HCT116 (cell line): ENCODE results near the gene PRR3. TPM values are rescaled to one million over a fixed set of nuclear protein-coding genes. Genes with fewer than 3 reads are reported as not detected.
A peak's percentile ranks its signal among the peaks of the same experiment; 100 is the strongest.

Experiments
- ATAC-seq: fragments of 200-7000 bp; cut with Tn5 transposase; 2 replicates; pipeline ENCODE4 v1.9.1; 2020; ENCODE audit warnings: mild to moderate bottlenecking, moderate library complexity
- BruUV-seq: library from RNA; stranded (reverse); fragments of 400-500 nt; replicated peaks from 2 replicates; lab custom pipeline; 2021; lab: Mats Ljungman, UMichigan
- CTCF ChIA-PET: fragments of 300-600 bp; sonication (Branson Sonifier 250); formaldehyde crosslinking; loops from one replicate; lab custom pipeline; 2021; ENCODE audit warnings: antibody characterized with exemption; lab: Charles Lee
- POLR2A ChIA-PET: fragments of 300-600, 350-600 bp; sonication (Branson Sonifier 250); formaldehyde crosslinking; loops from one replicate; lab custom pipeline; 2021; ENCODE audit warnings: antibody characterized with exemption; lab: Charles Lee
- RAD21 ChIA-PET, 2 experiments: fragments of 300-600 bp; sonication (Branson Sonifier 250); formaldehyde crosslinking; loops; one replicate each; lab custom pipeline; 2023; ENCODE audit warnings: low total read pairs in 2 of 2; ENCODE audit not compliant: uncharacterized antibody in 2 of 2, unreplicated experiment in 2 of 2, low non-redundant PET in 1 of 2; lab: Charles Lee
- DNase-seq: peaks from one replicate; pipeline ENCODE4 v3.0.0-alpha.2; 2010; ENCODE audit warnings: low read depth, low spot score
- H2AFZ ChIP-seq: fragments of 200-600 bp; shearing (Covaris generic), sonication (generic); 2 replicates; pipeline ENCODE4 v1.6.1; 2017; ENCODE audit warnings: low read depth, mixed run types, mixed read lengths, antibody characterized with exemption, low read length; ENCODE audit not compliant: poor library complexity, severe bottlenecking
- H3K27ac ChIP-seq: 2 replicates; pipeline ENCODE4 v1.5.1; 2012; ENCODE audit warnings: low read depth, low read length
- H3K27me3 ChIP-seq: fragments of 200-600 bp; sonication (generic); 2 replicates; pipeline ENCODE4 v1.6.1; 2016; ENCODE audit warnings: mixed run types, low read length, mixed read lengths; ENCODE audit not compliant: insufficient read depth
- H3K36me3 ChIP-seq, 2 experiments: fragments of 200-500 bp in 1 of 2; fragments of 200-600 bp in 1 of 2; sonication (Bioruptor generic) in 1 of 2; sonication (generic) in 1 of 2; 2 replicates each; pipeline versions ENCODE4 v1.5.1 to v1.6.1; 2014 to 2016; ENCODE audit warnings: low read length in 2 of 2, inconsistent platforms in 1 of 2, mixed read lengths in 1 of 2, mixed run types in 1 of 2; ENCODE audit not compliant: insufficient read depth in 2 of 2, control insufficient read depth in 1 of 2
- H3K4me1 ChIP-seq, 2 experiments: fragments of 200-600 bp in 1 of 2; sonication (generic) in 1 of 2; 2 replicates each; pipeline versions ENCODE4 v1.5.1 to v1.6.1; 2012 to 2017; ENCODE audit warnings: low read length in 2 of 2, inconsistent platforms in 1 of 2, mild to moderate bottlenecking in 1 of 2, mixed read lengths in 1 of 2, mixed run types in 1 of 2, moderate library complexity in 1 of 2; ENCODE audit not compliant: insufficient read depth in 2 of 2, control insufficient read depth in 1 of 2
- H3K4me2 ChIP-seq: fragments of 200-600 bp; sonication (generic); 2 replicates; pipeline ENCODE4 v1.6.1; 2017; ENCODE audit warnings: mixed run types, low read length, mixed read lengths
- H3K4me3 ChIP-seq, 2 experiments: fragments of 200-600 bp in 1 of 2; sonication (generic) in 1 of 2; replicated peaks in 1 of 2; 2 replicates each; pipeline ENCODE4 v1.5.1; 2011 to 2016; ENCODE audit warnings: low read length in 2 of 2, control low read depth in 1 of 2, low read depth in 1 of 2, mild to moderate bottlenecking in 1 of 2, mixed read lengths in 1 of 2, mixed run types in 1 of 2
- H3K79me2 ChIP-seq: fragments of 200-600 bp; sonication (generic); 2 replicates; pipeline ENCODE4 v1.6.1; 2017; ENCODE audit warnings: mild to moderate bottlenecking, mixed run types, low read length, moderate library complexity, mixed read lengths; ENCODE audit not compliant: insufficient read depth
- H3K9ac ChIP-seq: fragments of 200-600 bp; sonication (generic); 2 replicates; pipeline ENCODE4 v1.6.1; 2016; ENCODE audit warnings: low read length, mixed read lengths
- H3K9me2 ChIP-seq: fragments of 200-600 bp; sonication (generic), shearing (Covaris generic); 2 replicates; pipeline ENCODE4 v1.6.1; 2017; ENCODE audit warnings: mixed run types, mild to moderate bottlenecking, moderate library complexity; ENCODE audit not compliant: insufficient read depth
- H3K9me3 ChIP-seq, 2 experiments: fragments of 200-500 bp in 1 of 2; fragments of 200-600 bp in 1 of 2; sonication (Bioruptor generic) in 1 of 2; sonication (generic) in 1 of 2; 2 replicates each; pipeline ENCODE4 v1.6.1; 2014 to 2017; ENCODE audit warnings: low read length in 2 of 2, mixed read lengths in 2 of 2, inconsistent platforms in 1 of 2, low read depth in 1 of 2, mild to moderate bottlenecking in 1 of 2, mixed run types in 1 of 2, moderate library complexity in 1 of 2; ENCODE audit not compliant: control insufficient read depth in 1 of 2, insufficient read depth in 1 of 2
- H4K20me1 ChIP-seq: fragments of 200-600 bp; sonication (generic), shearing (Covaris generic); 2 replicates; pipeline ENCODE4 v1.6.1; 2017; ENCODE audit warnings: mixed run types, mild to moderate bottlenecking, moderate library complexity; ENCODE audit not compliant: insufficient read depth
- CEBPB ChIP-seq: IDR thresholded peaks from 2 replicates; pipeline ENCODE4 v1.6.1; 2012; ENCODE audit warnings: low read depth
- POLR2A ChIP-seq: IDR thresholded peaks from 2 replicates; pipeline ENCODE4 v1.7.0; 2011; ENCODE audit warnings: borderline replicate concordance; ENCODE audit not compliant: insufficient read depth, insufficient read length; ENCODE audit errors: extremely low read depth
- POLR2AphosphoS5 ChIP-seq: IDR thresholded peaks from 2 replicates; pipeline ENCODE4 v1.6.1; 2011; ENCODE audit warnings: mild to moderate bottlenecking, low read depth, low read length, moderate library complexity
- ZBTB33 ChIP-seq: IDR thresholded peaks from 2 replicates; pipeline ENCODE4 v1.6.1; 2011; ENCODE audit warnings: mild to moderate bottlenecking, low read length, moderate library complexity; ENCODE audit not compliant: insufficient replicate concordance; ENCODE audit errors: extremely low read depth
- intact Hi-C: fragments of 100-400 bp; cut with micrococcal nuclease; formaldehyde crosslinking; loops from 2 replicates; pipeline ENCODE4 v1.10.0; 2022
- total RNA-seq: library from RNA; stranded (reverse); gene quantifications from one replicate; pipeline ENCODE4 v1.2.1, GENCODE V29; 2021; ENCODE audit not compliant: unreplicated experiment

Gene PRR3
- total RNA-seq, 1 experiment from 2014 or later, result 16.7 TPM

GRCh38 chr6:30611150-30611855 is 54.2 kb downstream of the PRR3 start:
- H3K4me3 ChIP-seq, result no peak overlapping the region
- TF ChIP-seq POLR2A (no peak), POLR2AphosphoS5 (peak; percentile 33; the same call in 1 of the 2 replicates)
- ChIA-PET RAD21 (no interaction called here), POLR2A (interaction anchor here (1.1 to 2.0 kb wide), 6 partner anchors 11 to 120 kb away, joined by 3 to 28 read pairs (median 8); no protein-coding TSS in a partner anchor), CTCF (interaction anchor here (3.6 kb wide), 1 partner anchor 120 kb away, joined by 26 read pairs; no protein-coding TSS in a partner anchor)
- no peak for DNase-seq
- peaks cover 4% of the 10 kb centered on the region; the same call in 1 of the 2 replicates for H4K20me1 ChIP-seq
- no peaks in the 10 kb centered on the region for H3K27me3 ChIP-seq
- intact Hi-C loops, result loop anchor here (5.0 to 10.0 kb wide), 2 partner anchors 129 to 203 kb away; no protein-coding TSS in a partner anchor
- no peak for ATAC-seq
- H3K36me3 ChIP-seq, result peaks cover 33 to 50% of the 10 kb centered on the region in 2 experiments
- no peaks in the 10 kb centered on the region for H3K9me3 ChIP-seq
- no peak overlapping the region for H3K27ac ChIP-seq
- no peak overlapping the region for H3K9ac ChIP-seq
- peaks cover 9 to 27% of the 10 kb centered on the region in 2 experiments for H3K4me1 ChIP-seq
- no peaks in the 10 kb centered on the region for H3K9me2 ChIP-seq
- H3K79me2 ChIP-seq, result peaks cover 80% of the 10 kb centered on the region
- no peak overlapping the region for H3K4me2 ChIP-seq
- H2AFZ ChIP-seq, result no peak overlapping the region
- BruUV-seq, result no TSS peak

- H3K4me2 ChIP-seq, result no peak overlapping the region
- no peaks in the 10 kb centered on the region for H3K27me3 ChIP-seq
- peaks cover 9 to 27% of the 10 kb centered on the region in 2 experiments for H3K4me1 ChIP-seq
- H3K9me3 ChIP-seq, result no peaks in the 10 kb centered on the region
- no TSS peak for BruUV-seq
- CTCF ChIA-PET, result interaction anchor here (1.6 to 3.6 kb wide), 3 partner anchors 119 to 130 kb away, joined by 8 to 26 read pairs (median 10); no protein-coding TSS in a partner anchor
- no peak overlapping the region for H3K27ac ChIP-seq
- ATAC-seq, result no peak
- no peak for DNase-seq
- H2AFZ ChIP-seq, result no peak overlapping the region
- POLR2A ChIA-PET, result interaction anchor here (0.8 to 1.9 kb wide), 6 partner anchors 13 to 119 kb away, joined by 3 to 28 read pairs (median 3); partner anchors contain the start of gene DHX16
- no peaks in the 10 kb centered on the region for H3K9me2 ChIP-seq
- RAD21 ChIA-PET, result no interaction called here
- no peak for TF ChIP-seq ZBTB33
- 0 out of 2 replicates have a peak, but pooled peaks have one; percentile 5 for TF ChIP-seq POLR2AphosphoS5
- TF ChIP-seq CEBPB, result no peak
- no peak overlapping the region for H3K4me3 ChIP-seq
- no peak overlapping the region for H3K9ac ChIP-seq
- no peaks in the 10 kb centered on the region; the same call in 1 of the 2 replicates for H4K20me1 ChIP-seq
- H3K36me3 ChIP-seq, result peaks cover 32 to 50% of the 10 kb centered on the region in 2 experiments
- intact Hi-C loops, result loop anchor here (5.0 to 10.0 kb wide), 2 partner anchors 130 to 203 kb away; no protein-coding TSS in a partner anchor
- H3K79me2 ChIP-seq, result peaks cover 80% of the 10 kb centered on the region
Measured at GRCh38 chr6:30611856-30612194, 54.7 kb downstream of the PRR3 start.
